Measurements from ENCODE around the gene TMEM186.
"Not testable (repeated sequence)": the region's sequence is repeated elsewhere in the genome, so short reads cannot be mapped to it uniquely, and the experiment has no call there.

The TMEM186 gene

DNA sequence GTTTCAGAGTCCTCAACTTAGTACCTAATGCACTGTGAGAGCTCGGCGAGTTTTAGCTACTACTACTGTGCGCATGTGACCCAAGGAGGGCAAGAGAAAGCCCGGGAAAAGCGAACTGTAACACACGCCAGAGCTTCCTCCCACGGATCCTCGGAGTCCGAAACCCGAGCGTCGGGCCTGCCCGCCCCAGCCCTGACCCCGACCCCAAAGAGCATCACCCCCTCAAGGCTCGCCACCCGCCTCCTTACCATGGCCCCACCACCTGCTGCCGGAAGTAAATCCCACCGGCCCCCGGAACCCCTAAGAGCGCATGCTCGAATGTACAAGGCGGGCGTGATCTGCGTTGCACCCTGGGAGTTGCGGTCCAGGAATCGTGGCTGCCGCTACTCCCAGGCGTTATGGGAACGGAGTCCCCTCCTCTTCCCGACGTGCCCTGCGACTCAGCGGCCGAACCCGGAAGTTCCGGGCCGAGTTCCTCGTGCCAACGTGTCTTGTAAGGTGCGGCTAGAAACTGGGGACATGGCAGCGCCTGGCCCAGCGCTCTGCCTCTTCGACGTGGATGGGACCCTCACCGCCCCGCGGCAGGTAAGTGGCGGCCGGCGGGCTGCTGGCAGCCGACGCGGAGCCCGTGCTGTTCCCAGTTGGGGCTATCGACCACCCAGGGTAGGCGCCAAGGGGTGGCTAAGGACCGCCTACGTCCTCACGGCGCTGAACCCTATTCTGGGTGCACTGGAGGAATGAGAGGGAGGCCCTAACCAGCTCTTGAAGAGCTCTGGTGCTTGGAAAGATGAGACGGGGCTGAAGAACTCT, at the start of gene TMEM186, which contains the start of gene PMM2:
Gene TMEM186, minus strand, starts transcription at position 276 of the 810 bp plus-strand sequence. Its CDS starts 25 bp downstream, at position 251.
Gene PMM2, plus strand, starts transcription at position 476 of the 810 bp plus-strand sequence. Its CDS starts 44 bp downstream, at position 520.
- DNase-seq = peak; percentile 98

- DNase-seq = no peak
Measured at GRCh38 chr16:8847145-8847544, 49.7 kb upstream of the TMEM186 start.

DNA sequence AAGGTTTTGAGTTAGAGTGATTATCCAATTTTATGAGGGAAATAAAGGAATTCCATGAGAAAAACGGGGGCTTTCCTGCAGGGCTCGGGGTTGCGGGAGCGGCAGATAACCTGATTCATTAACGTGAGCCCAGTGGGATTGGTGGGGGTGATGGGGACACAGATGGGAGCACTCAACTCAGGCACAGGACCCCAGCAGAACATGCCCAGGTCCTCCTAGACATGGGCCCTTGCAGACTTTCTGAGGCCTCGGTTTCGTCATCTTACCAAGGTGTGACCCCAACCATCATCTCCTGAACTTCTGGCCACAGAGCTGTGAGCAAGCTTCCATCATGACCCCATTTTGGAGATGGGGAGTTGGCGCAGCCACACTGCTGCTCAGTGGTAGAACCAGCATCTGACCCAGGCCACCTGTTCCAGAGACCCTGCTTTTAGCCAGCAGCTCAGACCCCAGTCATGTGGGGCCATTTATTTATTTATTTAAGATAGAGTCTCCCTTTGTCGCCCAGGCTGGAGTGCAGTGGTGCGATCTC, 49.0 kb upstream of the TMEM186 start:
- DNase-seq = no peak

DNA sequence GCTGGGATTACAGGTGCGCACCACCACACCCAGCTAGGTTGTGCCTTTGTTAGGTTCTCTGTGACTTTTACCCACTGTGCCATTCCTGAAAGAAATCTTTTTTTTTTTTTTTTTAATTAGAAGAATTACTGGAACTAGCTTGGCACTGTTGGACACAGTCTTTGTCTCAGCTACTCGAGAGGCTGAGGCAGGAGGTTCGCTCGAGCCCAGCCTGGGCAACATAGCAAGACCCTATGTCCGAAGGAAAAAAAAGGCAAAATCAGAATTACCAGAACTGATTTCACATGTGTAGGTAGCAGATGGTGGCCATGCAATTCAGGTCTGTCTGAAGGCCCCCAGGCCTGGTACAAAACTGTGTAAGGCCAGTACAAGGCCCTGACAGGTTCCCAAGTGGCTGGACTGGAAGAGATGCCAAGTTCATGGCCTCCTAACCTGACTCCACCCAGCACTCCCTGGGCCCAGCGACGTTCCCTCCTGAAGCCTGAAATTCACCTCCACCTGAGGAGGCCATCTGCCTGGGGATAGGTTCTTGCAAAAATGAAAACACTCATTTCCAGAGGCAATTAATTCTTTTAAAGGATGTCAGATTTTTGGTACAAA, 48.4 kb upstream of the TMEM186 start:
- no peak for DNase-seq

DNA sequence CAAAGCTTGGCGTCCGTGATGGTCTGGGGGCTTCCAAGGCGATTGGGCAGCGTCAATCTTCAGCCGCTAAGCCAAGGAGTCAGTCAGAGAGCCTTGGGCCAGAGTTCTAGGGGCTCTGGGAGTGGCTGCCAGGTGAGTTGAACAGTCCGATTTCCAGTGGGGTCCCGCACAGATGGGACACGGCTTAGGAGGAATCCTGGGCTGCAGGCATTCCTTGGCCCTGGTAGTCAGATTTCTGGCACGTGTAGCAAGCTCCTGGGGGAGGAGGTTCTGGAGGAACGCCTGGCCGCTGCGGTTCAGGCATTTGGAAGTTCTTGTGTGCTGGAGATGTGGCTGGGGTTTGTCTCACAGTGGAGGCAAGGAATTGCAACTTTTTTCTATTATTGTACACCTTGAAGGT, 45.9 kb upstream of the TMEM186 start:
- not testable (repeated sequence) for DNase-seq

DNA sequence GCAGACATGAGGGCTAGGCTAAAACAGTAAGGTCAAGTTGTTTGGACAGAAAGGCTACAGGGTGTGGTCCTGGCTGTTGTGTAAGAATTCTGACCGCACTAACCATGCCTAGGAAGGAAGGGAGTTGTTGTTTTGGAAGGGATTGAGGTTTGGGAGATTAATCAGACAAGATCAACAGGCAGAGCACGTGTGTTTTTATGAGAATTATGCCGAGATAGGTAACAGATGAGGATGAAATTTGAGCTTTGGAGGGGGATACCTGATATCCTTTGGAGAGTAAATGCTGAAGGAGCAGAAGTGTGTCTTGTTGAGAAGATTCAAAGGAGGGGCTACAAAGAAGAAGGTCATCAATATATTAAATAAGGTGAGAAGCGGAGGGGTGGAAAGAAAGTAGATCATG, 44.6 kb upstream of the TMEM186 start:
- DNase-seq = not testable (repeated sequence)

DNA sequence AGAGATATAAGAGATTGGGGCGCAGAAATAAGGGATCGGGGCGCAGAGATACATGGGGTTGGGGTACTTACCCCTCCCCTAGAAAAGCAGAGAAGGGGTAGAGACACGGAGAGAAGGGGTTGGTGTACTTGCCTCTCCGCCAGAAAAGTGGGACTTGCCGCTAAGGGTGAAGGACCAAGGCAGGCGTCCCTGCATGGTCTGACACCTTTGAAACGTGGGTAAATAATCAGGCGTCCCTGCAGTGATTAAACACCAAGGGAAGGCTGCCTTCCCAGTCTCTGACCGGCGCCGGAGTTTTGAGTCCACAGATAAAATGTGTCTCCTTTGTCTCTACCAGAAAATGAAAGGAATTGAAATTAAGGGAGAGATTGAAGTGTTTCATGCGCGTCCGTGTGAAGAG, 40.2 kb upstream of the TMEM186 start:
- not testable (repeated sequence) for DNase-seq

DNA sequence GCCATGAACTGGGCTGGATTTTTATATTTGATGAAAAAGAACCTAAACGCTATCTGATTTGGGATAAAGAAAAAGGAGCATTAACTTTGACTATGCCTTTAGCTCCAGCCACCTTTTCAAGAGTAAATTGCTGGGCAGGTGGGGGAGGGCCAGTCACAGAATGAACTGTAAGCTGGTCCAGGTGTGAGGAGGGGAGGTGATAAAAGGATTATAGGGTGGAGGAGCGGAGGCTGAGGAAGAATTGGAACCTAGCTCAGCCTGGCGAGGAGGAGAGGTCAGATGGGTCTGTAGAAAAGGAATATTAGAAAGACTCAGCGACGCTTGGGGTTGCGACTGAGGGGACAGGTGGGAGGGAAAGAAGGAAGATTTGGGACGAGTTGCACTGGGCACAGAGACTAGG, 39.4 kb upstream of the TMEM186 start:
- DNase-seq = not testable (repeated sequence)

DNA sequence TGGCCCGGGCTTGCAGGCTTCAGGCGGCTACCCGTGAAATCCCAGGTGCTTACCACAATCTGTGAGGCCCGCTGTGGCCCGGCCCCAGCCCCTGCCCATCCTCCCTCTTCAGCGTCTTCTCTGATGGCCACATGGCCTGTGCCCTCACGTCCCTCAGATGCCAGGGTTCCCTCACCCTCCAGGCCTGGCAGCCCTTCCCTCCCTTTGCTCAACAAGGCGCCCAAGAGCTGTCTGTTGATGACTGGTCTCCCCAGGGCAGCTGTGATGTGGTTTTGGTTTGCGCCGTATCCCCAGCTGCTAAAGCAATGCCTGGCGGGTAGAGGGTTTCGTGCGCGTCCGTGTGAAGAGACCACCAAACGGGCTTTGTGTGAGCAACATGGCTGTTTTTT, 35.3 kb upstream of the TMEM186 start:
- DNase-seq = no peak

- DNase-seq = no peak
Measured at GRCh38 chr16:8831871-8832716, 34.7 kb upstream of the TMEM186 start.

DNA sequence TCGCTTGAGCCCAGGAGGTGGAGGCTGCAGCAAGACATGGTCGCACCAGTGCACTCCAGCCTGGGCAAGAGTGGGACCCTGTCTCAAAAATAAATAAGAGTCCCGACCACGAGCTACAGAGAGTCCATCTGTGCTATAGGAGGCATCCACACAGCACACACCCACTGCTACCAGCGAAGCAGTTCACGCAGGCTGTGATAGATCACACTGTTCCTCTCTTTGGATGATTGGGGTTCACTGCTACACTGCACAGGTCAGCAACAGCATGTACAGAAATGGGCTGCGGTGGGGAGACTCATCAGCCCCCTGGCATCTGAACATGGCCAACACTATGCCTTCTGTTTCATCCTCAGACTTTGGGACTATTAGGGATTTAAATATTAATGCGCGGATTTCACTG, 34.0 kb upstream of the TMEM186 start:
- no peak for DNase-seq

DNA sequence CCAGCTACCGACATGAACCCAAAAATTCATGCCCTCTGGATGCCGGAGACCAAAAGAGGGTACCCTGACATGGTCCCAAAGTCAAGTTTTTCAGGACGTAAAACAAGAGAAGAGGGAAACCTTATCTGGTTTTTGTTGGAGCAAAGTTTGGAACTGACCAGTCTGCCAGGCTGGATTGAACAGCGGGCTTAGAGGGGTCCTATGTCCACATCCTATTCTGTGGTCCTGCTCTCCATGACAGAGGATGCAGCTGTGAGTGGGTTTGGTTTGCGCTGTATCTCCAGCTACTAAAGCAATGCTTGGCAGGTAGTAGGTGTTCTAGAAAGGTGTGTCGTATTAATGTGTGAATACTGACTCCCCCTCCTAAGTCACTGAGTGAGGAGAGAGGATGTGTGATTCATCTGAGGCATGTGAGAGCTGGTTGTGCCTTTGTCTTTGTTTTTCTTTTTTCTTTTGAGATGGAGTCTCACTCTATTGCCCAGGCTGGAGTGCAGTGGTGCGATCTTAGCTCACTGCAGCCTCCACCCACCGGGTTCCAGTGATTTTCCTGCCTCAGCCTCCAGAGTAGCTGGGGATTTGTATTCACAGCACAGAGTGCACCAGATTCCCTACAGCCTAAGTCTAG, 31.2 kb upstream of the TMEM186 start:
- no peak for DNase-seq

- no peak for DNase-seq
Measured at GRCh38 chr16:8826278-8826879, 28.9 kb upstream of the TMEM186 start.

DNA sequence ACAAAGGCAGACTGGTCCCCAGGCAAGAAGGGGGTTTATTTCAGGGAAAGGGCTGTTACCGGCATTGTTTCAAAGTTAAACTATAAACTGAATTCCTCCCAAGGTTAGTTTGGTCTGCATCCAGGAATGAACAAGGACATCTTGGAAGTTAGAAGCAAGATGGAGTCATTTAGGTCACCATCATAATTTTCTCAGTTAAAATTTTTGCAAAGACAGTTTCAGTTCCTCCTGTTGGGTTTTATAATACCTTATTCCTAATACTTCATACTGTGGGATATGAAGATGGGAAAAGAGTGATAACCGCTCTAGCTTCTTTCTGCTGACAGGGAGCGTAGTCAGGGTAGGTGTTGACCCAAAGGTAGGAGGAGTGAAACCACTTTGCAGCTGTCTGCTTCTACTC, 25.0 kb upstream of the TMEM186 start:
- DNase-seq = no peak

GRCh38 chr16:8819411-8820034, 22.1 kb upstream of the TMEM186 start:
- DNase-seq = no peak

DNA sequence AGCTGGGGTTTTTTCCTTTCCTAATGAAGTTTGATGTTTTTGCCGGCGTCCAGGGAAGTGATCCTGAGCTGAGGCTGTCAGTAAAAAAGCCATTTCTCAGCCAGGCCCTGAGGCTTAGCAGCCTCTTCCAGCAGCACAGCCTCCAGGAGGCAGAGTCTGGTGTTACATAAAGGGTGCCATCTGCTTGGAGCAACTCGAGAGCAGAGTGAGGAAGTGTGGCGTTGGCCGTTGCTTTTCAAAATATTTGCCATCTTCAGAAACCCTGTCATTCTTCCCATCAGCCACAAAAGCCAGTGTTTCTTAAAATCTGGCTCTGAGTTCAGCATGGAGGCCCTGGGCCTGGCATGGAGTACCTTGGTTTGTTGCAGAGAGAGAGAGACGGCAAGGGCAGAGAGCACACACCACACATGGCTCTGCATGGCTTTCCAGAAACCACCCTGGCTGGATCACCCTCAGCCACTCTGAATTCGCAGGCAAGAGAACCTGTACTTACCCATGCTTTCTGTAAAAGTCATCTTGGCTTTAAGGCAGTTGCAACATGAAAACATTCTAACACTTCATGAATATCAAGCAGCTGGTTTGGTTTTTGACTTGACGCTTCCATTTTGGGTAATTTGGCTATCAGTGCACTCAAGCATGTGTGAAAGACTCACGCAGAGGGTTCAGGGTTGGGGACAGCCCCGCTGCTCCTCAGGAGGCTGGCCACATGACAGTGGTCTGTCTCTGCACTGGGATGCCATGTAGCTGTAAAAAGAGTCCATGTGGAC, 21.2 kb upstream of the TMEM186 start:
- DNase-seq = no peak

DNA sequence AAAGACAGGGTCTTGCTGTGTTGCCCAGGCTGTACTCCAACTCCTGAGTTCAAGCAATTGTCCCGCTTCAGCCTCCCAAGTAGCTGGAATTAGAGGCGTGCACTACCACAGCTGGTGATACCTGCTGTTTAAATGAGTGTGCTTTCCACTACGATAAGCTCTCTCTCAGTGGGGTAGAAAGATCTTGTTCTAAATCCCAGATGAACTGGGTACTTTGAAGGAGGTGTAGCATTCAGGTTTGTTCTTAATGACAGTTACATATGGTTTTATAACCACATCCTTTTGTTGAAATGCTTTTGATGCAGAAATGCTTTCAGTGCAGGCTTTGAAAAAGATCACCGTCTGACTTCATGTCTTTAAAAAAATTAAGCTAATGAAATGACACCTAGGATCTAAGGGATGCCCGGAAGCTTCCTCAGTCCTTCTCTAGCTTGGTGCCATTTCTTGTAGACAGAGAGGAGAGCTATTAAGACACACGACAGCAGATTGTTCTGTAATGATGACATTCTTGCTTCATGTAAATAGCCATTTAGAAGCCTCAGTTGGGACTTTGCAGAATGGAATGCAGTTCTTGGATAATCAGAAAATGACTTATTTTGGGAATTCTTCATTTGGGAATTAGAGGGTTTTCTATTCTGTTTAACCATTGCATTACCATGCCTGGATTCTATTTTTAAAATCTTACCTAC, 19.7 kb upstream of the TMEM186 start:
- no peak for DNase-seq

DNA sequence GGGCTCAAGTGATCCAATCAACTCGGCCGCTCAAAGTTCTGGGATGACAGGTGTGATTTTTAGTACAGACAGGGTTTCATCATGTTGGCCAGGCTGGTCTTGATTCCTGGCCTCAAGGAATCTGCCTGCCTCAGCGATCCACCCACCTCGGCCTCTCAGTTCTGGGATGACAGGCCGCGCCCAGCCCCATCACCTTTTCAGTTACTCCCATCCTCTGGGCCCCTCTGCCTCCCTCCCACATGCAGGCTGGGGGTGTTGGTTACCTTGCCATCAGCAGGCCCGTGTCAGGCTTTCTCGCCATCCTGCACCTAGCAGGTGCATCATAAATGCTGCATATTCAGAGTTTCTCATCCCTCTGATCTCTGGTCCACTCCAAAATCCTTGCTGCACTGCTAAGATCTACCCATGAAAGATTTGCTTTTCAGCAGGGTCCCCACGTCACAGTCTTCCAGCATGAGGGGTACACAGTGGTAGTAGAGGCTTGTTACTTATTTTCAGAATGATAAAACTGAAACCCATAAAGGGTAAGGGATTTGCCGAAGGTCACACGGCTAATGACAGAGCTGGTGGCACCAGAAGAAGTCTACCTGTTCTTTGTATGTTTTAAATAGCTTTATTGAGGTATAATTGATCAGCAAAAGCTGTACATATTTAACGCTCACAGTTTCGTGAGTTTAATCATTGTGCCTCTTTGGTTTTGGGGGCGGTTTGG, 16.8 kb upstream of the TMEM186 start:
- DNase-seq = no peak

- no peak for DNase-seq
Measured at GRCh38 chr16:8812162-8812843, 14.9 kb upstream of the TMEM186 start.

Measured in inflammatory macrophage treated with lipopolysaccharide for 4 hours (primary cell).